ENCODE data around the gene C6orf163. TPM values are rescaled to one million over a fixed set of nuclear protein-coding genes. Genes with fewer than 3 reads are reported as not detected.

The C6orf163 gene
- total RNA-seq, 1 donor from 2014 or later = 4.3 TPM

DNA sequence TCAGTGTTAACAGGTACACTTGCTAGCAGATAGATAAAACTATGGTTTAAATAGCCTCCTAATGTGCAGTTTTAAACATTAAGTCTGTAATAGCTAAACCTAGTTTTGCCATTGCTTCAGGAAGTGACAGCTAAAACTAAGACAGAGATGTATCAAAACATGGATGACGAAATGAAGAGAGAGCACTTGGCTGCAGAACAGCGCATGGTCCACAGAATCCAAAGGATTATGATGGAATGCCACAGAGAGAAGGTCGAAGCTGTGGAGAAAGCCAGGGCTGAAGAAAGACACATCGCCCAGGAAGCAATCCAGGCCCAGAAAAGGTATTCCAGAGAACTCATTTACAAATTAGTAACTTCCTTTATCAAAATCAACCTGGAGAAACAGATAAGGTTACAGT lies 11.6 kb downstream of the C6orf163 start:
- DNase-seq (ENCODE audit: low spot score) = peak; percentile 64

DNA sequence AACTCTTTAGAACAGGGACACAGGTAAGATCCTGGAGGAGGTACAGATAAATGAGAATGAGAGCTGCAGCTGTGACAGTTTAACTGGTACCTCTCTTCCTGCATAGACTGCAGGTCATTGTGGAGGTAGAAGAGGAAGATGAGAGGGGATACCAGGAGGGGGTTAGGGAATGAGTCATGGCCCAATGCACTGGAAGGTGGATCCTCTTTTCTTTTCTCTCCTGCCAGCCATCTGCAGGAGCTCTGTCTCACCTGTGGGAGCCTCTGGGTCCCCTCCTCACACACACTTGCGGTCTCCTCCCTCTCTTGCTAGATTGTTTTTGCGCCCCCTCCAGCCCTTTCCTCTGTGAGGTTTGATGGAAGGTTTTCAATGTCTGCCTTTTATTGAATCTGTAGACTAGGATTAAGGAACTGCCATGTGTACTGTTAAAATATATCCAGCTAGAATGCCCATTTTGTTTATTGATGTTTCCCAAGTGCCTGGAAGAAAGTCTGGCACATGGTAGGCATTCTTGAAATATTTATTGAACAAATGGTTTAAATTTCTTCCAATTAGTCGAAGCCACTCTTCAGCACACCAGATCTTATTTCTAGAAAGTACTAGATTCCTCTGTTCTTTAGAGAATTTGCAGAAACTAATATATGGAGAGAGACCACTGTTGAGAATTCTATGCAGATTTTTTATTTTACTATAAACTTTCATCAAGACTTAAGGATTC lies 13.0 kb downstream of the C6orf163 start:
- no peak for DNase-seq (ENCODE audit: low spot score)

DNA sequence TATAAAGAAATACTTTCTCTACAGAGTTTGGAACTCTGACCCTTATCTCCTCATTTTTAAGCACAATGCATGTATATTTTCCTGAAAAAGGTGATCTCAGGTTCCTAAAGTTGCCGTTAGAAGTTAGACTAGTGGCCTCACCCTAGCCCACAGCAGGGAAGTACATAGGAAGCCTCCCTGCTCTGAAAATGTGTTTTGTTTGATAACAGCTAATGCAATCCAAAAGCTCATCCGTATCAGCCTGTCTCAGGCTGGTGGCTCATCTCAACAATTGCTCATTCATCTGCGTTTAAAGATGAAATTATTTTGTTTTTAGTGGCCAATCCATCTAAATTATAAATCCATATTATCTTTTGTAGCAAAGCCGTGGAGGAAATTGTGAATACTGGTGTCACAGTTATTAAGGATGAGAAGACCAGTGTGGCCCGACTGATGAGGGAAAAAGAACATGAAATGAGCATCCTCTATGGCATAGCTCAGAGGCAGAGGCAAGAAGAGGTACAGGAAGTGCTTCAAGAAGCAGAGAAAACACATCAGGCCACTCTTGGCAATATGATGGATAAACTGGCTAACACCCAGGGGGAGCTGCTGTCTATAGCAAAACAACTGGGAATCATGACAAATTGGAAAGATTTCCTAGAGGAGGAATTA lies 20.1 kb downstream of the C6orf163 start:
- DNase-seq (ENCODE audit: low spot score) = no peak

DNA sequence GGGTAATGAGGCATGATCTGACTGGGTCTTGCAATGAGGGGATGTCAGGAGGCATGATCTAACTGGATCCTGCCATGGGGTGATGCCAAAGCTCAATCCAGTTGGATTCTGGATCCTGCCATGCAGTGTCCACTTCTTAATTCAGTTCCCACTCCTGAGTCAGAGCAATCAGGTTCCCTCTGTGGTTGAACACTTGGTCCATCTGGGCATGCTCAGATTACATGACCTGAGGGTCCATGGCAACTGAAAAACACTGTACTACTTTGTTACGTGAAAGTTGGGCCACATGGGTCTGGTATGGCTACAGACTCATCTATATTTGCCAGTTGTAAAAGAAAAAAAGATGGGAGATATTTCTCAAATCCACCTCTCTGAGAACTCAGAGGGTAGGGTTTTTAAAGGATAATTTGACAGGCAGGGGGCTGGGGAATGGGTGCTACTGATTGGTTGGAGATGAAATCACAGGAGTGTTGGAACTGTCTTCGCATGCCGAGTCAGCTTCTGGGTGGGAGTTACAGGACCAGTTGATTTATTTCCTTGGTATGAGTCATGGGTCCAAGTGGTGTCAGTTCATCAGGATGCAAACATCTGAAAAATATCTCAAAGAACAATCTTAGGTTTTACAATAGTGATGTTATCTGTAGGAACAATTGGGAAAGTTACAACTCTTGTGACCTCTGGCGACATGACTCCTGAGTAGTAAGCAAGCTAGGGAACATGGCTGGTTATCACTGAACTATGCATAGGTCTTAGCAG lies 21.6 kb downstream of the C6orf163 start:
- DNase-seq (ENCODE audit: low spot score) = no peak

DNA sequence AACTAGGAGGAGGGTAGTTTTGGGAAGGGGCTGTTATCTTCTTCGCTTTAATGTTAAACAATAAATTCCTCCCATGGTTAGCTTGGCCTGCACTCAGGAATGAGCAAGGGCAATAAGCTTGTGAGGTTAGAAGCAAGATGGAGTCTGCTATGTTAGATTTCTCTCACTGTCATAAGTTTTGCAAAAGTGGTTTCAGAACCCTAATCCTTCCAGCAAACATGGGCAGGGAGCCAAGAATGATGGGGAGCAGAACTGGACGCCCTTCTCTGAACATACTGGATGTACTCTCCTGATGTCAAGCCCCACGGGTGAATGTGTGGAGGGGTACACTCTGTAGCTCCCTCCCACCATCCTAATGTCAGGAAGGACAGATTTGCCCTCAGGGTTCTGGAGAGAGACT lies 22.3 kb downstream of the C6orf163 start:
- no peak for DNase-seq (ENCODE audit: low spot score)

DNA sequence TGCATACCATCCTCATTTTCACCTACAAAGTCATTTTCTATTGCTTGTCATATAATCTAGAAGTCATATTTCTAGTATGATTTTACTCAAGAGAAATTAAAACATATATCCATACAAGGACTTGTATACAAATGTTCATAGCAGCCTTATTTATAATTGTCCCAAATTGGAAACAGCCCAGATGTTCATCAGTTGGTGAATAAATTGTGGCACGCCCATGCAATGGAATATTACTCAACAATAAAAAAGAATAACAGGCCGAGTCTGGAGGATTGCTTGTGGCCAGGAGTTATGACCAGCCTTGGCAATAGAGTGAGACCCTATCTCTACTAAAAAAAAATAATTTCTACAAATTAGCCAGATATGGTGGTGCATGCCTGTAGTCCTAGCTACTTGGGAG lies 28.8 kb downstream of the C6orf163 start:
- DNase-seq (ENCODE audit: low spot score) = no peak

DNA sequence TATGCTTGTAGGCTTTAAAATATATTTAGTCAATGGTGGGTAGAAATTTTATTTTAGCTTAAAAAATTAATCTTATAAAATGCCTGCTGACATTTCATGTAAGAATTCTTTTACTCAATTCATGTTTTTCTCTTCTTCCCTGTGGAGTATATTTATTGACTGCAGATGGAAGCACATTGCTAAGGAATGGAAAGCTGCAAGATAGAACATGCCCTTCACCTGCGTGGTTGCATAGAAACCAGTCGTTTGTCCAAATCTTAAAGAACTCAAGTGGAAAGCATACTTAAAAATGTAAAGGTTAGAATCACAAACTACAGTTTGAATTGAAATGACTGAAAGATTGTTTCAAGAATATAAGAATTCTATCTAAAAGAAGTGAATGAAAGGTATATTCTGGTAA lies 30.7 kb downstream of the C6orf163 start:
- peak; percentile 49 for DNase-seq (ENCODE audit: low spot score)

DNA sequence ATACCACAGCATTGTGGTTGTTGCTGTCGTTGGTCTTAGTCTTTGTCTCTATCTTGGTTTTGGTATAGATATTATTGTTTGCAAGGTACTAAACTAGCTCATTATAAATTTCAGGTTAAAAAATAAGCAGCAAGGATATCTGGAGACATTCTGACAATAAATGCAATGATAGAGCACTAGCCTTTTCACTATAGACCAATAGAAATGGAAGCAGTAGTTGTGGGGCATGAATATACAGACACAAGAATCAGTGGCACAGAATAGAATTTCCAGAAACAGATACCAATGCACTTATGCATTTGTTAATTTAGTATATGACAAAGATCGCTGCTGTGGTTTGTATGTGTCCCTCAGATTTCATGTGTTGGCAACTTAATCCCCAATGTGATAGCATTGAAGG lies 32.0 kb downstream of the C6orf163 start:
- no peak for DNase-seq (ENCODE audit: low spot score)

DNA sequence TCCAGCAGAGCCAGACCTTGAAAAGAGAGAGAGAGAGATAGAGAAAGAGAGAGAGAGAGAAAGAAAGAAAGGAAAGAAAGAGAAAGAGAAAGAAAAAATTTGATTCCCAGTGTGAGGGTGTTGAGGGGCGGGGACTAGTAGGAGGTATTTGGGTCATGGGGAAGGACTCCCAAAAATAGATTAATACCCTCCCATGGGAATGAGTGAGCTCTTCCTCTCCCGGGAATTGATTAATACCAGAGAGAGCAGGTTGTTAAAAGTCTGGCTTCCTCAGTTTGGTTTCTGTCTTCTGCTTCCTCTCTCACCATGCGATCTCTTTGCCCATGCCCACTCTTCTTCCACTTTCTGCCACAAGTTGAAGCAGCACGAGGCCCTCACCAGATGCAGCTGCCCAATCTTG lies 34.3 kb downstream of the C6orf163 start:
- no peak for DNase-seq (ENCODE audit: low spot score)

DNA sequence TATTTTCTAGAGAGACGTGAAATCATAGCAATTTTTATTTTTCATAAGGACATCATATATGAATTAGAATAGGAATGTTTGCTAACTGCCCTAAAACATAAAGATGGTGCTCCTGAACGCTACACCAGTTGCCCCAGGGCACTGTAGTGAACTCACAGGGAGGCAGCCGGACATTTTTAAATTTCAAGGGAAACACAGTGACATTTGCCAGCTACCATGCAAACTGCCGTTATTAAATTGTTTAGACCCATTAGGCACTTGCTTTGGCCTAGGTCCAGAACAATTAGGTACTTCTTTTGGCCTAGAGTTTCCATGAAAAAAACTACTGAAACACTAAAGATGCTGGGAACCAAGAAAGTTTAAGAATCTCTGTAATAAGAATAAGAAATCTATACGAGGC lies 38.2 kb downstream of the C6orf163 start:
- DNase-seq (ENCODE audit: low spot score) = no peak

DNA sequence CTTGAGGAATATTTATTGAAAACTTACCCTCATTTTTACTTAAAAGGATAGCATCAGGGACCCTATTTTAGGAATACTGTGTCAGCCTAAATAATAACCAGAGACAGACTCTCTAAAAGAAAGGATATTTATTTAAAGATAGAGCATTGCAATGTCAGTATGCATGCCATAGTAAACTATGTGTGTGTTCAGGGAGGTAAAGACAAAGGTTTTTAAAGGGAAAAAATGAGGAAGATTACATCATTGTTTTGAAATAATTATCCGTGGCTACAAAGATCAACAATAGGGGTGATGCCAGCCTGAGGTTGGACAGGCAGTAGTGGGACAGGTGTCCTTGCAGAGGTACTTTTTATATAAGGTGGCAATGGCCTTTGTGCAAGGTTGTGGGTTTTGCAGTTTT lies 39.4 kb downstream of the C6orf163 start:
- no peak for DNase-seq (ENCODE audit: low spot score)

DNA sequence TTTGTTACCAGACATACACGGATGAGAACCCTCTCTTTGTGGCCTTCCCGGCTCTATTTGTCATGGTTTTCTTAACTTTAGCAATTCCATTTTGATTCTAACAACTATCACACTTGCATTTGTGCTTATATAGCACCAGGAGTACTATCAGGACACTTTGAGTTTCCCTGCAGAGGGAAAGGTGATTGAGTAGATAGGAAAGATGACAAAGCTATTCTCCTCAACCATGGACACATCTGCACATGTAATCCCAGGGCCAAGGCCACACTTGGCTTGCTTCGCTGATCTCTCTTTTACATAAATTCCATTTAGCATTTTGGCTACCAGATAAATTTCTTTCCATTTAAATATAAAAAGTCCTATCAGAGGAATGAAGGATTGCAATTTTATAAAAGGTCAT lies 39.8 kb downstream of the C6orf163 start:
- DNase-seq (ENCODE audit: low spot score) = no peak

DNA sequence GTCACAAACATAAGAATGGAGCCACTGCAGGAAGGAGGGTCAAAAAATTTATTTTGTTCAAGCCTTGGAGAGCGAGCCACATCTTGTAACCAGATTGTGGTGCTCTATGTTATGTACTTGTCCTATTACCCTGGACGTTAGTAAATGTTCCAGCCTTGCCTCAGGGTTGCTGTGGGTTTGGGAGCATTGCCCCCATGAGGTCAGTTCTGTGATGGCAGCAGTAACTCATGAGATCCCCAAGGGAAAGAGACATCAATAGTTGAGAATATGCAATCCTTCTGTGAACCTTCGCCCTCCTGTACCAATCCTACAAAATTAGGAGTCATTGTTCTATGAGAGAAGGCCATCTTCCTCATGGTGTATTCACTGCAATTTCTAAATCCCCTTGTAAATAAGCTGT lies 46.7 kb downstream of the C6orf163 start:
- DNase-seq (ENCODE audit: low spot score) = peak; percentile 40

DNA sequence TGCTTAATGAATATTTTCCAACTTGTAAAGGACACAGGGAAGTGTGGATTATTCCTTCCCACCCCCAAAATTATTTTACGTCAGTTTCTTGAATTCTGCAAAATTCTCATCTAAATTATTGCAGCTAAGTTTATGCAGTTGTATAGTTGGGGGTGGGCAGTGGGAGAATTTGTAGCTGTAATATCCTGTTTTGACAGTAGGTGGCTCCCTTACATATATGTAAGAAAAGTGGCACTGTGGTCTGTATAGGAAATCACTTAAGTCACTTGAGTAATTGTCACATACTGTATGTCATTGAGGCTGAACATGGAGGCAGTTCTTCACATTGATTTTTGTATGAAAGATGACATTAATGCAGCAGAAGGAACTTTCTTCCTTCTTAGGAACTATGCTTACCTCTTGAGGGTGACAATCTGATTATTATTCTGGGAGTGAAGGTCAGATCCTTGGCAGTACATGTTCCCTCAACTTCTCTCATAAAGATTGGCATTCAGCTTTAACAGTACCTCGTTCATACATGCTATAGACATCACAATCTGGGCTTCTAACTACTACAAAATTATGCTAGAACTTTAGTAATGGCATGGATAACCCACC lies 48.5 kb downstream of the C6orf163 start:
- peak; percentile 68 for DNase-seq (ENCODE audit: low spot score)

DNA sequence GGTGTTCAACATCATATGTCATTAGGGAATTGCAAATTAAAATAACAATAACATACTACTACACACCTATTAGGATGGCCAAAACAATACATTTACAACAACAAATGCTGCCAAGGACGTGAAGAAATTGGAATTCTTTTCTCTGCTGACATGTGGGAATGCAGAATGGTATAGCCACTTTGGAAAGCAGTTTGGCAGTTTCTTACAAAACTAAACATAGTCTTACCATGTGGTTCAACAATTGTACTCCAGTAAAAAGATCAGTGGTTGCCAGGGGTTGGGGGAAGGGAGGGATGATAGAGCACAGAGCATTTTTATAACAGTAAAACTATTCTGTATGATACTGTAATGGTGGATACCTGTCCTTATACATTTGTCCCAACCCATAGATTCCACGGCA lies 50.8 kb downstream of the C6orf163 start:
- no peak for DNase-seq (ENCODE audit: low spot score)

DNA sequence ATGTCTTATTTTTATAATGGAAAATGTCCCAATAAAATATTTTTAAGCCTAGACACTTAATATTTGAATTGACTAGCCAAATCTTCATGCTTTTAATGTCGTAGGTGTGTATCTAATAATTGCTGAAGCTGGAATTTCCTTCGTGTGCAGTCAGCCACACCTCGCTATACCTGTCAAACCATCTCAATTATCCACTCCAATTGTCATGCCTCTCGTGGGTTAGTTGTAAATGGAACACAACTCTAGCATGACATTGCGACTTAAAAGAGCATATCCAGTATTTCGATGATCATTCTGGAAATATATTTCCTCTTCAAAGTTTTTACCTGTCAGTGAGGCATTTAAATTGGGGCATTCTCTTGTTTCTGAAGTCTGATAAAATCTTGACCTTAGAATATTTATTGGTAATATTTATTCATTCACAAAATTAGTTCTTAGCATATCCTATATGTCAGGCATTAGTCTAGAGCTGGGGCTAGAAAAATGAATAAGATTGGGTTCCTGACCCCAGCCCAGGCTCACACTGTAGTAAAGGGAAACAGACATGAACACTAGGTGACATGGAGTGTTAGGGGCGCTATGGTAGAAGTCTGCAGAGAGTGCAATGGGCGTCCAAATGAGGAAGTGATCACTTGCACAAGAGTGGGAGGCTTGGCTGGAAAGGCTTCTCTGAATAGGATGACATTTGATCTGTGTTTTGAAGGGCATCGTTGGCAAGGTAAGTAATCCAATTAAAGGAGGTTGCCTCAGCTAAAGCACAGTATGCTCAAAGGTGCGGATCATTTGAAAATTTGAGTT lies 52.2 kb downstream of the C6orf163 start:
- no peak for DNase-seq (ENCODE audit: low spot score)

DNA sequence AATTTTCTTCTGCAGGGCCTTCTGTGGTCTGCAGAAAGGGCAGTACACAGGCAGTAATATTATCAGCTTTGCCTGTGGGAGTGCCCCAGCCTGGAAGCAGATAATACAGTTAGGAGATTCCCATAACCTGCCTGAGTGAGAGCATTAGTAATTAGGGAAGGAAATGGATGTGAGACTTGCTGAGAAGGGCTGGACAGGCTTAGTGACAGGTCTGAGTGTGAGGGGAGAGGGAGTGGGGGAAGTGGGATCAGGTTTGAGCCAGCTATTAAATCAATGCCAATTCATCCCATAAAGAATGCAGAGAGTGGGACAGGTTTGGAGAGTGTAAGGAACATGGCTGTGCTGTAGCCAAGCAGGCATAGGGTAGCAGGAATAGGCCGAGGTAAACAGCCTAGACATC lies 53.0 kb downstream of the C6orf163 start:
- DNase-seq (ENCODE audit: low spot score) = no peak

DNA sequence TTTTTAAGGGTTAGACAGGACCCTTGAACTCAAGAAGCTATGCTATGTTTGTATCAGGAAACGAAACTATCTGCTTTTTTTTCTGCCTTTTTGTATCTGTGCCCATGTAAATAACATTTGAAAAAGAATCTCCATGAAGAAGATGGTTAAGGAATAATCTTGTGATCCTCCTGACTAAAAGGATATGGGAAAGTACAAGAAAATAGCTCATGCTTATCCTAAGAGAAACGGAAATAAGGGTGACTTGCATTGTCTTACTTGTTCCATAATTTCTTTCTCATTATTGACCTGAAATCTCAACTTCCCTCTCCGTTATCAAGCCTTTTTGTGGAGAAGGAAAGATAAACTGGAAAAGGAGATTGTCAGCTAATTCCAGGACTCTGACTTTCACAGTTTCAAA lies 57.2 kb downstream of the C6orf163 start:
- no peak for DNase-seq (ENCODE audit: low spot score)

DNA sequence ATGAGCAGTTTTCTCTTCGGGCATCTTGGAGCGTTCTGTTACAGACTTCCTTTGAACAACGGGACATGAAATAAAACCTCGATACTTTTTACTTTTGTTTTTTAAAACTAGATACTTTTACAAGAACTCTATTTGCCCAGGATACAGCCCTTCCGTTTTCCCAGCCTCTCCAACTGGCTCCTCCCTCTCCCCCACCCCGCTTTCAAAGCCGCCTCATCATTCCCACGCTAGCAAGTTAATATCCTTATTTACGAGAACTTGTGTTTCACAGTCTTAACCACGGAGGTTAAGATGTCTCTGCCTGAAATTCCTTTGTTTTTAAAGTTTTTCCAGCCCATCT lies 62.9 kb downstream of the C6orf163 start:
- no peak for DNase-seq (ENCODE audit: low spot score)

DNA sequence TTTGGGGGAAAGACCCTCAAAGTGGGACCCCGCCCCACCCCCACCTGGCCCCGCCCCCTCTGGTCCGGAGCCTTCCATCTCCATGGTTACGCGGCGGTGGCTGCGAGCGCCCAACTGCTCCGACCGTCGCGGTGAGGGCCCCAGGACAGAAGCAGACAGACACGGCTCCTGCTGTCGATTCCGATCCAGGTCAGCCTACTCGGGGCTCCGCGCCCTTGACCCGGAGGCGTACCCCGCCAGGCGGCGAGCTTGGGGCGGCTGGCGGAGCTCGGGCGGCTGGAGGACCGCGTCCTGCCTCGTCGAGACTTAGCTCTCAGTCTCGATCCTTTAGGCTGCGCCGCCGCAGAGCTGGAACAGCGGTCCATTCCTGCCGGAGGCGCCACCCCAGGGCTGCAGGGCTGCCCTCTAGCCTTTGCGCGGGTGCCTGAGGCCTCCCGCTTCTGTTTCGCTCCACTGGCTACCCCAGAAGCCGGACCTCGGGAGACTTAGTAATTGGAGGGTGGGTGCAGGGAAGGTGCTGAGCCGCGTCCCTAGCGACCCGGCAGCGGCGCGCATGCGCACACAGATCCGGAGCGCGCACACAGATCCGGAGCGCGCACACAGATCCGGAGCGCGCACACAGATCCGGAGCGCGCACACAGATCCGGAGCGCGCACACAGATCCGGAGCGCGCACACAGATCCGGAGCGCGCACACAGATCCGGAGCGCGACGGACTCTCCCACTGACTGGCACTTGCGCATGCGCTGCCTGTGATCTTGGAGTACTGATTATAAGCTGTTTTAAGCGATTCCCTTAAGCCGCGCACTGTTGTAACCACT lies 63.5 kb downstream of the C6orf163 start, which contains the start of gene CFAP206:
Gene CFAP206 (plus strand): TSS at position 72 of the 820 bp plus-strand sequence. CDS start 1,868 bp downstream, outside the sequence.
- DNase-seq (ENCODE audit: low spot score) = peak; percentile 91

DNA sequence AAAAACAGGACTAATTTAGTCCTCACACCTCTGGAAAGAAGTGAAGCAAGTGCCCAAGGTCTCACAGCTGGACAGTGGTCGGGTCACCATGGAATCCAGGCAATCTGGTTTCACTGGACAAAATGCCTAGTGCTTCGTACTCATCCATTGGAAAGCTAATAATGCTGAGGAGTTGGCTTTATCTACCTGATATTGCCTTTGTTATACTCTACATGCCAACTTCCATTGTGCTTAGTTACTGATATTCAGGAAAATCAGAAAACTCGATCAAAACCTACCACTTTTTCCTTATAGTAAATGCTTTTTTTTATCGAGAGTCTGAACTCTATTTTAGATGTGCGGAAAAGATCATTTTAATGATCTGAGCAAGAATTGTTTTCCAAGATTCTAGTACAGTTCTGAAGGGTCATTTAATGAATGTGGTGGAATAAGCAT lies 64.1 kb downstream of the C6orf163 start:
- DNase-seq (ENCODE audit: low spot score) = no peak

All from umbilical cord (tissue), 2 donors.